Neuronal stem cell (in vitro differentiated cells): Measurements from ENCODE around the gene FKBP7.

ENCODE experiments used
- DNase-seq: peaks from one replicate; pipeline ENCODE4 v3.0.0-alpha.2; 2013; ENCODE audit warnings: low spot score
- H2AFZ ChIP-seq: one replicate; pipeline ENCODE4 v1.6.1; 2013; ENCODE audit warnings: mild to moderate bottlenecking, low read length, inconsistent platforms
- H2AK5ac ChIP-seq: 2 replicates; pipeline ENCODE4 v1.6.1; 2013; ENCODE audit warnings: low read depth, mild to moderate bottlenecking, inconsistent platforms, low read length, moderate library complexity, mixed read lengths
- H2BK120ac ChIP-seq: 2 replicates; pipeline ENCODE4 v1.6.1; 2013; ENCODE audit warnings: low read depth, mild to moderate bottlenecking, inconsistent platforms, low read length, moderate library complexity, mixed read lengths
- H2BK12ac ChIP-seq: one replicate; pipeline ENCODE4 v1.6.1; 2013; ENCODE audit warnings: low read length, inconsistent platforms
- H2BK15ac ChIP-seq: 2 replicates; pipeline ENCODE4 v1.6.1; 2013; ENCODE audit warnings: mild to moderate bottlenecking, low read length, inconsistent platforms, mixed read lengths
- H2BK5ac ChIP-seq: one replicate; pipeline ENCODE4 v1.6.1; 2013; ENCODE audit warnings: inconsistent platforms, mild to moderate bottlenecking, low read length, moderate library complexity
- H3K14ac ChIP-seq: one replicate; pipeline ENCODE4 v1.6.1; 2013; ENCODE audit warnings: low read length, inconsistent platforms
- H3K18ac ChIP-seq: 2 replicates; pipeline ENCODE4 v1.6.1; 2013; ENCODE audit warnings: low read length, inconsistent platforms
- H3K23ac ChIP-seq: 2 replicates; pipeline ENCODE4 v1.6.1; 2013; ENCODE audit warnings: low read depth, mild to moderate bottlenecking, mixed read lengths, low read length, inconsistent platforms; ENCODE audit not compliant: poor library complexity
- H3K27ac ChIP-seq: replicated peaks from 3 replicates; pipeline ENCODE4 v1.5.1; 2013; ENCODE audit warnings: low read length, inconsistent platforms
- H3K27me3 ChIP-seq, 3 experiments: 2 replicates each; pipeline ENCODE4 v1.6.1; 2013; ENCODE audit warnings: low read length in 3 of 3, mild to moderate bottlenecking in 2 of 3, inconsistent platforms in 1 of 3, low read depth in 1 of 3, mixed read lengths in 1 of 3, moderate library complexity in 1 of 3; ENCODE audit not compliant: control insufficient read depth in 3 of 3, insufficient read depth in 3 of 3
- H3K36me3 ChIP-seq, 2 donors: replicated peaks in 1 of 2; 2 replicates each; pipeline ENCODE4 v1.6.1; 2013; ENCODE audit warnings: low read length in 2 of 2; ENCODE audit not compliant: control insufficient read depth in 2 of 2, insufficient read depth in 2 of 2
- H3K4ac ChIP-seq: 2 replicates; pipeline ENCODE4 v1.6.1; 2013; ENCODE audit warnings: inconsistent platforms, mild to moderate bottlenecking, low read length, moderate library complexity
- H3K4me1 ChIP-seq, 2 donors: 1 replicate in 1 of 2; 2 replicates in 1 of 2; pipeline ENCODE4 v1.6.1; 2013; ENCODE audit warnings: low read length in 2 of 2, low read depth in 1 of 2; ENCODE audit not compliant: control insufficient read depth in 2 of 2, insufficient read depth in 1 of 2
- H3K4me2 ChIP-seq: one replicate; pipeline ENCODE4 v1.6.1; 2013; ENCODE audit warnings: mild to moderate bottlenecking, low read length, inconsistent platforms; ENCODE audit not compliant: insufficient read depth, poor library complexity, severe bottlenecking
- H3K4me3 ChIP-seq, 2 donors: 2 replicates each; pipeline ENCODE4 v1.5.1; 2013; ENCODE audit warnings: low read length in 2 of 2, mild to moderate bottlenecking in 2 of 2, inconsistent platforms in 1 of 2, moderate library complexity in 1 of 2
- H3K79me1 ChIP-seq: one replicate; pipeline ENCODE4 v1.6.1; 2013; ENCODE audit warnings: low read depth, mild to moderate bottlenecking, inconsistent platforms, low read length, moderate library complexity
- H3K9ac ChIP-seq: one replicate; pipeline ENCODE4 v1.6.1; 2013; ENCODE audit warnings: mild to moderate bottlenecking, low read depth, low read length, inconsistent platforms; ENCODE audit not compliant: poor library complexity
- H3K9me3 ChIP-seq, 2 donors: replicated peaks in 1 of 2; 2 replicates each; pipeline versions ENCODE3 to v1.6.1; 2013; ENCODE audit warnings: low read length in 2 of 2, mild to moderate bottlenecking in 2 of 2, inconsistent platforms in 1 of 2, low read depth in 1 of 2, mixed read lengths in 1 of 2, moderate library complexity in 1 of 2; ENCODE audit not compliant: control insufficient read depth in 2 of 2, insufficient read depth in 1 of 2
- H4K8ac ChIP-seq: one replicate; pipeline ENCODE4 v1.6.1; 2013; ENCODE audit warnings: low read depth, mild to moderate bottlenecking, inconsistent platforms, low read length, moderate library complexity
- H4K91ac ChIP-seq: one replicate; pipeline ENCODE4 v1.6.1; 2013; ENCODE audit warnings: low read length, low read depth, mild to moderate bottlenecking, inconsistent platforms; ENCODE audit not compliant: poor library complexity
- WGBS, 2 donors: extraction: QIAGEN DNeasy Blood & Tissue Kit; methylation state at CpG; one replicate each; pipeline ENCODE4 v1.1.7; 2013; ENCODE audit warnings: missing lambda C conversion rate in 2 of 2, mixed read lengths in 1 of 2; ENCODE audit not compliant: insufficient read length in 2 of 2, insufficient replicate concordance in 1 of 2; ENCODE audit errors: extremely low coverage in 2 of 2; 5-methylcytosine and 5-hydroxymethylcytosine counted together

The FKBP7 gene

GRCh38 chr2:178510384-178510783 is 32.0 kb upstream of the FKBP7 start:
- no peak overlapping the region for H3K18ac ChIP-seq
- H4K91ac ChIP-seq: no peak overlapping the region
- H3K4me1 ChIP-seq: peaks cover 3 to 6% of the 10 kb centered on the region in 2 donors
- no peak overlapping the region for H3K4me3 ChIP-seq
- no peak overlapping the region for H3K14ac ChIP-seq
- H3K36me3 ChIP-seq: peaks cover 0 to 37% of the 10 kb centered on the region in 2 donors
- DNase-seq: no peak
- H3K27me3 ChIP-seq: no peaks in the 10 kb centered on the region
- H2BK120ac ChIP-seq: no peak overlapping the region
- no CpG with 5 or more reads among the region's 6 CpGs for WGBS, 2 donors
- no peaks in the 10 kb centered on the region for H3K79me1 ChIP-seq
- no peak overlapping the region for H2BK15ac ChIP-seq
- H2BK5ac ChIP-seq: no peak overlapping the region
- H3K23ac ChIP-seq: no peak overlapping the region
- no peak overlapping the region for H4K8ac ChIP-seq
- H3K9me3 ChIP-seq: peaks cover 4 to 5% of the 10 kb centered on the region in 2 donors
- no peak overlapping the region for H2AK5ac ChIP-seq
- no peak overlapping the region for H2BK12ac ChIP-seq
- no peak overlapping the region for H3K4ac ChIP-seq
- no peak overlapping the region for H3K27ac ChIP-seq
- H3K9ac ChIP-seq: no peak overlapping the region
- no peak overlapping the region for H2AFZ ChIP-seq
- no peak overlapping the region for H3K4me2 ChIP-seq

GRCh38 chr2:178508646-178509045 is 30.2 kb upstream of the FKBP7 start:
- no peak overlapping the region for H2AK5ac ChIP-seq
- no peak overlapping the region for H2BK15ac ChIP-seq
- no peak overlapping the region for H3K9ac ChIP-seq
- H3K4ac ChIP-seq: no peak overlapping the region
- H4K8ac ChIP-seq: no peak overlapping the region
- DNase-seq: no peak
- H3K18ac ChIP-seq: no peak overlapping the region
- H3K9me3 ChIP-seq: peaks cover 0 to 4% of the 10 kb centered on the region in 2 donors
- no peak overlapping the region for H4K91ac ChIP-seq
- no peak overlapping the region for H2AFZ ChIP-seq
- H3K4me3 ChIP-seq: no peak overlapping the region
- no peak overlapping the region for H2BK12ac ChIP-seq
- H3K23ac ChIP-seq: no peak overlapping the region
- no peak overlapping the region for H3K14ac ChIP-seq
- H3K4me1 ChIP-seq: peaks cover 1 to 6% of the 10 kb centered on the region in 2 donors
- H3K4me2 ChIP-seq: no peak overlapping the region
- H3K27me3 ChIP-seq: no peaks in the 10 kb centered on the region
- no peak overlapping the region for H2BK120ac ChIP-seq
- no peaks in the 10 kb centered on the region for H3K79me1 ChIP-seq
- no CpG with 5 or more reads among the region's 2 CpGs for WGBS, 2 donors
- H3K27ac ChIP-seq: no peak overlapping the region
- H2BK5ac ChIP-seq: no peak overlapping the region
- H3K36me3 ChIP-seq: peaks cover 0 to 38% of the 10 kb centered on the region in 2 donors

- no peak overlapping the region for H2AFZ ChIP-seq
- H2BK15ac ChIP-seq: no peak overlapping the region
- H3K79me1 ChIP-seq: no peaks in the 10 kb centered on the region
- H3K23ac ChIP-seq: no peak overlapping the region
- no peak for DNase-seq
- no peaks in the 10 kb centered on the region for H3K27me3 ChIP-seq
- WGBS, 2 donors: no CpG with 5 or more reads among the region's 1 CpG
- no peak overlapping the region for H3K14ac ChIP-seq
- H2BK120ac ChIP-seq: no peak overlapping the region
- no peak overlapping the region for H3K4me2 ChIP-seq
- no peak overlapping the region for H4K91ac ChIP-seq
- H3K4me1 ChIP-seq: peaks cover under 1 to 1% of the 10 kb centered on the region in 2 donors
- peaks cover 2 to 55% of the 10 kb centered on the region in 2 donors for H3K36me3 ChIP-seq
- no peak overlapping the region for H3K18ac ChIP-seq
- no peak overlapping the region for H3K4ac ChIP-seq
- H2BK5ac ChIP-seq: no peak overlapping the region
- H3K9me3 ChIP-seq: no peaks in the 10 kb centered on the region
- H2BK12ac ChIP-seq: no peak overlapping the region
- no peak overlapping the region for H3K27ac ChIP-seq
- H3K9ac ChIP-seq: no peak overlapping the region
- H2AK5ac ChIP-seq: no peak overlapping the region
- no peak overlapping the region for H3K4me3 ChIP-seq
- H4K8ac ChIP-seq: no peak overlapping the region
Measured at GRCh38 chr2:178506949-178507348, 28.5 kb upstream of the FKBP7 start.

GRCh38 chr2:178506524-178506923 is 28.1 kb upstream of the FKBP7 start:
- H3K4me1 ChIP-seq: peaks cover 0 to 1% of the 10 kb centered on the region in 2 donors
- H3K9me3 ChIP-seq: no peaks in the 10 kb centered on the region
- no peaks in the 10 kb centered on the region for H3K79me1 ChIP-seq
- no peak overlapping the region for H2AK5ac ChIP-seq
- no CpG with 5 or more reads among the region's 2 CpGs for WGBS, 2 donors
- no peak overlapping the region for H2BK5ac ChIP-seq
- no peak overlapping the region for H2BK15ac ChIP-seq
- no peak for DNase-seq
- H2AFZ ChIP-seq: no peak overlapping the region
- no peak overlapping the region for H3K9ac ChIP-seq
- peaks cover 2 to 59% of the 10 kb centered on the region in 2 donors for H3K36me3 ChIP-seq
- H3K18ac ChIP-seq: no peak overlapping the region
- no peak overlapping the region for H3K14ac ChIP-seq
- no peak overlapping the region for H4K91ac ChIP-seq
- H2BK12ac ChIP-seq: no peak overlapping the region
- no peak overlapping the region for H3K27ac ChIP-seq
- no peak overlapping the region for H3K4me3 ChIP-seq
- H4K8ac ChIP-seq: no peak overlapping the region
- no peak overlapping the region for H2BK120ac ChIP-seq
- H3K4ac ChIP-seq: no peak overlapping the region
- H3K4me2 ChIP-seq: no peak overlapping the region
- H3K23ac ChIP-seq: no peak overlapping the region
- H3K27me3 ChIP-seq: no peaks in the 10 kb centered on the region
